Measurements from ENCODE around the gene DOK3. TPM values are rescaled to one million over a fixed set of nuclear protein-coding genes. Genes with fewer than 3 reads are reported as not detected.

The DOK3 gene
- total RNA-seq, 3 donors from 2014 or later = 3.7 to 10.3 (median 8.4) TPM

DNA sequence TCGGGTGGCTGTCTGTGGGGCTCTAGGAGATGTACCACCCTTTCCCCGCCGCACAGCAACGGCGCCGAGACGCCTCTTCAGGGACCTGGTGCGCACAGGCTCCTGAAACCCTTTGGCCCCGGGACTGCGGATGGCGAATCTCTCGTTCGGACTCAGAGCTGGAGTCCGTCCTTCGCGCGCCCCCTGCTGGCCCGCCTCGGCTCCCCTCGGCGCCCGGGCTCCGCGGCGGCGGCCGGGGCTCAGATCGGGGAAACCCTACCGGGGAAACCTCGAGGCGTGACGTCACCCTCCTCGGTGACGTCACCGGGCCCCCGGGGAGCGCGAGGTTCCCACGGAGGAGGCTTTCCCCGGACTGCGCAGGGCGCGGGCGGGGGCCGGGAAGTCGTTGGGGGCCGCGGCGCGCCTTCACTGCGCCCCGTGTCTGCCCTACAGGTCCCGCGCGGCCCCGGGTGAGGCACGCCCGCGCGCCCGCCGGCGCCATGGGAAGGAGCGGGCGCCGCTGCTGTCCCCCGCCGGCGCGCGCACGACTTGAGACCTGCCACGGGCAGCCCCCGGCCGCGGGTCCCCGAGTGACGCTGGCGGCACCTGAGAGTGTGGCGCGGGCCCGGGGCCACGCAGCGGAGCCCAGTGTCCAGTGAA lies 55.1 kb downstream of the DOK3 start:
- no peaks in the 10 kb centered on the region for H3K9me3 ChIP-seq
- intact Hi-C loops (cut with DNase I, micrococcal nuclease) = loop anchor here (5.0 kb wide), 1 partner anchor 62 kb away; no protein-coding TSS in a partner anchor
- H3K36me3 ChIP-seq (ENCODE audit: low read depth) = no peaks in the 10 kb centered on the region
- DNase-seq = peak; percentile 94 to 98 (median 97)
- H3K4me1 ChIP-seq (ENCODE audit: low read depth) = peaks cover 13% of the 10 kb centered on the region
- peak; percentile 76 for ATAC-seq
- peak overlapping the region; percentile 36 for H3K4me3 ChIP-seq
- peak; percentile 90 for TF ChIP-seq CTCF (IDR thresholded peaks at IDR 0.05)

GRCh38 chr5:177453852-177454396 lies 55.7 kb downstream of the DOK3 start:
- H3K4me3 ChIP-seq = no peak overlapping the region
- intact Hi-C loops (cut with DNase I, micrococcal nuclease) = loop anchor here (5.0 kb wide), 1 partner anchor 62 kb away; no protein-coding TSS in a partner anchor
- TF ChIP-seq CTCF (IDR thresholded peaks at IDR 0.05) = no peak
- peaks cover 13% of the 10 kb centered on the region for H3K4me1 ChIP-seq (ENCODE audit: low read depth)
- DNase-seq (no peak), ATAC-seq (no peak)
- H3K9me3 ChIP-seq = no peaks in the 10 kb centered on the region
- H3K36me3 ChIP-seq (ENCODE audit: low read depth) = no peaks in the 10 kb centered on the region

- Histone ChIP-seq H3K9me3 (no peaks in the 10 kb centered on the region), H3K4me3 (no peak overlapping the region), H3K36me3 (ENCODE audit: low read depth) (no peaks in the 10 kb centered on the region), H3K4me1 (ENCODE audit: low read depth) (peaks cover 14% of the 10 kb centered on the region)
- no peak for ATAC-seq
- intact Hi-C loops (cut with DNase I, micrococcal nuclease) = loop anchor here (5.0 kb wide), 1 partner anchor 61 kb away; no protein-coding TSS in a partner anchor
- no peak for TF ChIP-seq CTCF (IDR thresholded peaks at IDR 0.05)
- peak in 1 of 3 donors; percentile 57 for DNase-seq
Measured at GRCh38 chr5:177452688-177453638, 56.7 kb downstream of the DOK3 start.

Other genes with a start within 250 kb of the DOK3 start
- 10 to 100 TPM; 23.4 to 33.1 (median 29.5) TPM for gene RAB24, start 206.1 kb downstream of the DOK3 start, total RNA-seq
- 100 to 1,000 TPM; 149 to 277 (median 171) TPM for gene PRELID1, start 206.0 kb downstream of the DOK3 start, total RNA-seq
- gene MXD3, start 197.9 kb downstream of the DOK3 start, total RNA-seq = 10 to 100 TPM; 10.3 to 19.4 (median 10.9) TPM
- 100 to 1,000 TPM in 2 of 3 donors, 10 to 100 TPM in 1; 91.9 to 150 (median 139) TPM for gene LMAN2, start 158.2 kb downstream of the DOK3 start, total RNA-seq
- gene RGS14, start 151.9 kb downstream of the DOK3 start, total RNA-seq = 10 to 100 TPM; 11.1 to 15.2 (median 11.7) TPM
- gene SLC34A1, start 125.4 kb downstream of the DOK3 start, total RNA-seq = not detected
- not detected for gene PFN3, start 109.2 kb downstream of the DOK3 start, total RNA-seq
- gene F12, start 100.3 kb downstream of the DOK3 start, total RNA-seq = 1 to 10 TPM; 3.0 to 9.2 (median 7.0) TPM
- gene GRK6, start 83.2 kb downstream of the DOK3 start, total RNA-seq = 10 to 100 TPM; 38.4 to 48.1 (median 46.7) TPM
- gene PRR7, start 63.0 kb downstream of the DOK3 start, total RNA-seq = 1 to 10 TPM; 1.1 to 1.2 (median 1.2) TPM
- gene DBN1, start 36.2 kb downstream of the DOK3 start, total RNA-seq = 10 to 100 TPM; 12.1 to 61.8 (median 17.2) TPM
- 100 to 1,000 TPM in 1 of 3 donors, 10 to 100 TPM in 2; 12.9 to 333 (median 54.0) TPM for gene PDLIM7, start 12.2 kb downstream of the DOK3 start, total RNA-seq
- 10 to 100 TPM; 65.3 to 79.2 (median 79.0) TPM for gene DDX41, start 7.1 kb upstream of the DOK3 start, total RNA-seq
- 10 to 100 TPM; 57.7 to 83.9 (median 75.2) TPM for gene FAM193B, start 44.7 kb upstream of the DOK3 start, total RNA-seq
- gene TMED9, start 82.4 kb upstream of the DOK3 start, total RNA-seq = 100 to 1,000 TPM; 105 to 195 (median 126) TPM
- gene B4GALT7, start 90.3 kb upstream of the DOK3 start, total RNA-seq = 10 to 100 TPM; 19.3 to 21.5 (median 19.4) TPM